IPS DF 6.9 (cell line): ENCODE results near the gene SIRT2.

Experiments
- DNase-seq: peaks from one replicate; pipeline ENCODE4 v3.0.0-alpha.2; 2013; ENCODE audit warnings: low read depth, low spot score
- H3K27ac ChIP-seq: one replicate; pipeline ENCODE4 v1.5.1; 2013; ENCODE audit warnings: low read length, control low read depth
- H3K27me3 ChIP-seq: 2 replicates; pipeline ENCODE4 v1.6.1; 2013; ENCODE audit warnings: mild to moderate bottlenecking, low read length; ENCODE audit not compliant: control insufficient read depth, insufficient read depth
- H3K36me3 ChIP-seq: 2 replicates; pipeline ENCODE4 v1.6.1; 2013; ENCODE audit warnings: low read length; ENCODE audit not compliant: control insufficient read depth, insufficient read depth
- H3K4me1 ChIP-seq: 2 replicates; pipeline ENCODE4 v1.6.1; 2013; ENCODE audit warnings: low read length; ENCODE audit not compliant: control insufficient read depth, insufficient read depth
- H3K4me3 ChIP-seq: 2 replicates; pipeline ENCODE4 v1.5.1; 2013; ENCODE audit warnings: mild to moderate bottlenecking, low read length
- H3K9me3 ChIP-seq: 2 replicates; pipeline ENCODE4 v1.6.1; 2013; ENCODE audit warnings: low read length, inconsistent platforms; ENCODE audit not compliant: control insufficient read depth, insufficient read depth
- WGBS: extraction: QIAGEN DNeasy Blood & Tissue Kit; methylation state at CpG from one replicate; pipeline ENCODE4 v1.1.7; 2013; ENCODE audit warnings: mixed read lengths, missing lambda C conversion rate; ENCODE audit not compliant: insufficient read length, insufficient coverage; 5-methylcytosine and 5-hydroxymethylcytosine counted together

Gene SIRT2

DNA sequence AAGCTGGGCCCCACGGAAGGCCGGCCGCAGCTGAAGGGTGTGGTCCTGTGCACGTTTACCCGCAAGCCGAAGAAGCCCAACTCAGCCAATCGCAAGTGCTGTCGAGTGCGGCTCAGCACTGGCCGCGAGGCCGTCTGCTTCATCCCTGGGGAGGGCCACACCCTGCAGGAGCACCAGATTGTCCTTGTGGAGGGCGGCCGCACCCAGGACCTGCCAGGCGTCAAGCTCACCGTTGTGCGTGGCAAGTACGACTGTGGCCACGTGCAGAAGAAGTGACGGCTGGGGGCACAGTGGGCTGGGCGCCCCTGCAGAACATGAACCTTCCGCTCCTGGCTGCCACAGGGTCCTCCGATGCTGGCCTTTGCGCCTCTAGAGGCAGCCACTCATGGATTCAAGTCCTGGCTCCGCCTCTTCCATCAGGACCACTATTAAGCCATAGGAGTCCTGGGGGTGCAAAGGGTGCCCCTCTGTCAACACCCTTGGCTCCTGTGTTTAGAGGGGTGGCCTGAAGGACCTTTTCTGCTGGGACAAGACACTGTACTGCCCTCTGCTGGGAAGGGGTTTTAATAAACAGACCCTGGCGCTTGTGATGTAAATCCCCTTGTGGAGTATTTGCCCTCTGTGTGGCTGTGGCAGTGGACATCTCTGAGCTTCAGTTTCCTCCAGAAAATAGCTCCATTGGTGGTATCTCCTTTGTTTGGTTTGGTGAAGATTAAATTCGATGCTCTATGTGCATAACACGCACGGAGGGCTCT lies 33.2 kb upstream of the SIRT2 start:
- Histone ChIP-seq H3K4me1 (no peaks in the 10 kb centered on the region; the same call in 1 of the 2 replicates), H3K4me3 (no peak overlapping the region), H3K27ac (no peak overlapping the region), H3K36me3 (peaks cover 12% of the 10 kb centered on the region), H3K27me3 (no peaks in the 10 kb centered on the region), H3K9me3 (no peaks in the 10 kb centered on the region; the same call in 1 of the 2 replicates)
- no peak for DNase-seq
- WGBS, result no CpG with 5 or more reads among the region's 29 CpGs

DNA sequence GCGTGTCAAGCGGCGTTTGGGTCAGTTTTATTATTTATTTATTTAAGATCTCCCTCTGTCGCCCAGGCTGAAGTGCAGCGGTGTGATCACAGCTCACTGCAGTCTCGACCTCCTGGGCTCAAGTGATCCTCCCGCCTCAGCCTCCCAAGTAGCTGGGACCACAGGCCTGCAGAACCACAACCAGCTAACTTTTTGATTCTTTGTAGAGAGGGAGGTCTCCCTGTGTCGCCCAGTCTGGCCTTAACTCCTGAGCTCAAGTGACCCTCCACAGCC lies 32.0 kb upstream of the SIRT2 start:
- no CpG with 5 or more reads among the region's 8 CpGs for WGBS
- H3K36me3 ChIP-seq, result peaks cover 12% of the 10 kb centered on the region
- DNase-seq, result no peak
- H3K9me3 ChIP-seq, result no peaks in the 10 kb centered on the region; the same call in 1 of the 2 replicates
- H3K4me3 ChIP-seq, result peak overlapping the region; percentile 75
- no peaks in the 10 kb centered on the region; the same call in 1 of the 2 replicates for H3K4me1 ChIP-seq
- H3K27ac ChIP-seq, result no peak overlapping the region
- no peaks in the 10 kb centered on the region for H3K27me3 ChIP-seq

DNA sequence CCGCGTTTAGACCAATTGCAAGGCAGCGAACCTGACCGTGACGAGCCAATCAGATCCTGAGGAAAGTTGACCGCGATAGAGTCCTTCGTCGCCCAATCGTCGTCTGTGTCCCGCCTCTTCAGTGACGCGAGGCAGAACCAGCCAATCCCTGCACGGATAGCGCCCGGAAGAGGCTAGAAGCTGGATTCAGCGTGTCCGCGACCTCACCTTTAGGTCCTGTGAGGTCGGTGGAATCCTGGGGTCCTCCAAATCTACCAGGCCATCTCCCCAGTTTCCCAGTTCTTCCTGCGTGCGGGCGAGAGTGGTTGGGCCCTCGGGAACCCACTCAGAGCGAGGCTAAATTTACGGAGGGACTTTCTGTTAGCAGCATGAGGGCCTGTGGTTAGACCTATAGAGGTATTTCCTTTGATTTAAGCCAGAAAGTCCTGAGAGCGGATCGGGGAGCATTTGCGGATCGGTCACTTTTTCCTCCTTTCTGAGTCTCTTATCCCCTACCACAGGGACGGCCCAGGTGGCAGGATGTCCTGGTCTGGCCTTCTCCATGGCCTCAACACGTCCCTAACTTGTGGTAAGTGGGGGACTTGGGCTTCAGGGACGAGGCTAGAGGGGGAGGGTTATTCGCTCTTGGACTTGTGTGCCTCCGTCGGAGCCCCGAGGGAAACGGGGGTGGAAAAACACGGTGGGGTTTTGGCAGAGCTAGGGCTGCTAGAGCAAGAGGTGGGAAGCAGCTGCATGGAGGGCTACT lies 31.5 kb upstream of the SIRT2 start, which contains the start of gene MRPS12:
Gene MRPS12, plus strand, starts transcription at position 169 of the 745 bp plus-strand sequence. Its CDS starts 351 bp downstream, at position 520.
- Histone ChIP-seq H3K27ac (no peak within 1 kb of the TSS), H3K9me3 (no peaks in the 10 kb centered on the region; the same call in 1 of the 2 replicates), H3K27me3 (no peaks in the 10 kb centered on the region), H3K4me1 (no peaks in the 10 kb centered on the region; the same call in 1 of the 2 replicates), H3K4me3 (peak within 1 kb of the TSS; percentile 75), H3K36me3 (peaks cover 15% of the 10 kb centered on the region)
- peak; percentile 100 for DNase-seq
- WGBS, result no CpG with 5 or more reads among the region's 40 CpGs

DNA sequence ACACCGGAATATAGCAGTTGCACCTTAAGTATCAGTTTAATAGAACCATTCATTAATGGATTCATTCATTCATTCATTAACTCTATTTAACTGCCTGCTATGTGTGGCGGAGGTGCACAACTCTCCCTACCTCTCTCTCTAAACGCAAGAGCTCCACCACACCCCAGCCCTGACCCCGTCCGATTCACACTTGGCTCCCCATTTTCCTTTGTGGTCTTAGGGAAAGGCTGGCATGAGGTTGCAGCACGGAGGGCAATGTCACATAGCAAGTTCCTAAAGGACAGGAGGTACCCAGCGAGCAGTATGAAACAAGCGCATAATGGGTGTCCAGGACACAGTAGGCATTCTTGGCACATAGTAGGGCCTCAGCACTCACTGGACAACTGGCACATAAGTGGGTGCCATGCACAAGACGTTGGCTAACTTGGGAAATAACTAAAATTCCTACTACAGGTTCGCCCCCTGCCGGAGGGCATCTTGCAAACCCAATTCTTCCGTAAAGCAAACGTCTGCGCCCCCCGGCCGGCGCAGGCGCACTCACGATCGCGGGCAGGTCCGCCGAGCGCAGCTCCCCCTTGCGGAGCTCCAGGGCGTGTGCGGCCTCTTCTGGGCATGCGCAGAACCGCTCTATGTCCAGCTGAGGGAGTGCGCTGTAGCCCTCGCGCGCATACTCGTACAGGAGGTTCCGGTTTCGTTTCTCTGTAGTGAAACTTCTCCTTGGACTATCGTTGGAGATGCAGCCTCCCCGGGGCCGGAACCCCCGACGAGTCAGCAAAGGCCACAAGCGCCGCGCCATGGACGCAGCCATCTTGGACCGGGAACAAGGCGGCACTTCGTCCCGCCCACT lies 30.7 kb upstream of the SIRT2 start, which contains the start of gene SARS2:
Gene SARS2, minus strand, starts transcription at position 835 of the 847 bp plus-strand sequence. Its CDS starts 27 bp downstream, at position 808.
- DNase-seq, result peak; percentile 87
- no CpG with 5 or more reads among the region's 49 CpGs for WGBS
- Histone ChIP-seq H3K4me1 (no peaks in the 10 kb centered on the region; the same call in 1 of the 2 replicates), H3K27me3 (no peaks in the 10 kb centered on the region), H3K4me3 (peak within 1 kb of the TSS; percentile 75), H3K27ac (no peak within 1 kb of the TSS), H3K36me3 (peaks cover 18% of the 10 kb centered on the region), H3K9me3 (no peaks in the 10 kb centered on the region; the same call in 1 of the 2 replicates)

DNA sequence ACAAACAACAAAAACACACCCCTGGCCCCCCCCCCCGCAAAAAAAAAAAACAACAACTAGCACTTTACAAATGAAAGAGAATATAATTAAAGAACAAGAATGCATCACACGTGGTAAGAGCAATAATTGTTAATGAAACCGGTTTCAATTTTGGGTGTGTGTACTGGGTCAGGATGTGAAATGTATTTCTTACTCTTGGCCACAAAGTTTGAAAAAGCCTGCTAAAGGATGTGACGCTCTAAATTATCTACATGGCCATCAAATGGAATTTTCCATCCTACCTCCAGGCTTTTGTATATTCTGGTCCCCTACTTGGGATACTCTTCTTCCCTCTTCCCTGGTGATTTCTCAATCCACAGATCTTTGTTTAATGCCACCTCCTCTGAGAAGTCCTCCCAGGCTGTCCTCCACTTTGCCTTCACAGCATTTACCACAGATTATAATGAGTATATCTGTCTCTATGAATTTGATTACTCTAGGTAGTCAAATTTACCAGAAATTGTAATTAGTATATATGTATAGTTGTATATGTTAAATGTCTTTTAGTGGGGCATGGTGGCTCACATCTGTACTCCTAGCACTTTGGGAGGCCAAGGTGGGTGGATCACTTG lies 29.1 kb upstream of the SIRT2 start:
- Histone ChIP-seq H3K4me3 (no peak overlapping the region), H3K27me3 (no peaks in the 10 kb centered on the region), H3K27ac (no peak overlapping the region), H3K9me3 (no peaks in the 10 kb centered on the region), H3K36me3 (peaks cover 21% of the 10 kb centered on the region), H3K4me1 (no peaks in the 10 kb centered on the region; the same call in 1 of the 2 replicates)
- WGBS, result no CpG with 5 or more reads among the region's 4 CpGs
- DNase-seq, result no peak

DNA sequence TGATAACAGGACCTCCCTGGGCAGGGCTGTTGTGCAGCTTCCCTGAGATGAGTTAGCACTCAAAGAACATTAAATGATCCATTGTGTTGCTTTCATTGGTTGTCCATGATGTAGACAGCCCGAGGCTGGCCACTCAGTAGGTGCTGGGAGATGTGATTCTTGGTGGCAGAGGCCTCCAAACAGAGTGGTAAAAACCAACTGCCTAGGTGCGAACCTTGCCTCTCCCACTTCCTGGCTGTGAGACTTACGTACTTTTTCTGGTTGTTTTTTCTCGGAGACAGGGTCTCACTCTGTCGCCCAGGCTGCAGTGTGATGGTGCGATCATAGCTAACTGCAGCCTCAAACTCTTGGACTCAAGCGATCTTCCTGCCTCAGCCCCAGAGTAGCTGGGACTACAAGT lies 25.0 kb upstream of the SIRT2 start:
- peaks cover 25% of the 10 kb centered on the region for H3K36me3 ChIP-seq
- H3K9me3 ChIP-seq, result no peaks in the 10 kb centered on the region
- DNase-seq, result no peak
- no peaks in the 10 kb centered on the region for H3K27me3 ChIP-seq
- WGBS, result no CpG with 5 or more reads among the region's 7 CpGs
- H3K27ac ChIP-seq, result no peak overlapping the region
- no peak overlapping the region for H3K4me3 ChIP-seq
- H3K4me1 ChIP-seq, result no peaks in the 10 kb centered on the region

DNA sequence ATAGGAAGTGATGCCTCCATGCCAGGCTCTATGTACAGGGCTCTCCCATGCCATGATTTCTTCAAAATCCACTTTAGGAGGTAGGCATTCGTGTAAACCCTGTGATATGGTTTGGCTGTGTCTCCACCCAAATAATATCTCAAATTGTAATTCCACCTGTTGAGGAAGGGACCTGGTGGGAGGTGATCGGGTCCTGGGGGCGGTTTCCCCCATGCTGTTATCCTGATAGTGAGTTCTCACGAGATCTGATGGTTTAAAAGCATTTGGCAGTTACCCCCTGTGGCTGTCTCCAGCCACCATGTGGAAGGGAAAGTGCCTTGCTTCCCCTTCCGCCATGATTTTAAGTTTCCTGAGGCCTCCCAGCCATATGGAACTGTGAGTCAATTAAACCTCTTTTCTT lies 23.1 kb upstream of the SIRT2 start:
- no peak overlapping the region for H3K27ac ChIP-seq
- H3K36me3 ChIP-seq, result peaks cover 25% of the 10 kb centered on the region
- WGBS, result no CpG with 5 or more reads among the region's 5 CpGs

DNA sequence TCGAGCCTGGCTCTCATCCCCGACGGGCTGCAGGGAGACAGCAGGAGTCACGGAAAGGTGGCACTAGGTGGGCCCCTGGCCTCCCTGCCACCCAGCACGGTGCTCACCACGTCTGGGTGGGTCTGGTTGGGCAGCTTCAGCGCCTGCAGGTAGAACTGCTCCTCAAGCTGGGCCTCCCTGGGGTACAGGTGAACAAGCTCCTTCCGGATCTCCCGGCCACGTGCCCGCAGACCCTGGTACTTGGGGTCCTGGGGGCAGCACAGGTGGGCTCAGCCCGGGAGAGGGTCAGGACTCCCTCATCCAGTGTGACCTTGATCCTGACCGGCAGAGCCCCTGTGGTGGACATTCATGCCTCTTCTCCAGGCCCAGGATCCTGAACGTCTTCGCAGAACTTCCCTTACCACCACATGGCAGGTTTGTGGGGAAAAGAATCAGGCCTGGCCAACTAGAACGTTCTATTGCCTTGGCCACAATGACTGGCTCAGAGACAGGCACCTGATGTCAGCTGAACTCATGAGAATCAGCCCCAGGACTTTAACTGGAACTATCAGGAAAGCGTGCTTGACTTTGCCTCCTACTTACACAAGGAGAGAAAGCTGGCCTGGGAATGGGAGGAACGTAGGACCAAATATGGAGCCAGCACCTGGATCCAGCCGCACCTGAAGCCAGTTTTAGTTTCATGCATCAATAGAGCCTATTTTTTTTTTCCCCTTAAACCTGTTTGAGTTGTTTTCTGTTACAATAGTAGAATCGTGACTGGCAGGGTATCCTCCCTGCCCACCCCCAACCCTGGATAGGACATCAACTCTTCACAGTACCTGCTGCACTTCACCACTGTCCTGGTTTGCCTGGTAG lies 22.2 kb upstream of the SIRT2 start:
- Histone ChIP-seq H3K27ac (no peak overlapping the region), H3K9me3 (no peaks in the 10 kb centered on the region), H3K4me3 (no peak overlapping the region; the same call in 1 of the 2 replicates), H3K36me3 (peaks cover 25% of the 10 kb centered on the region), H3K4me1 (no peaks in the 10 kb centered on the region; the same call in 1 of the 2 replicates), H3K27me3 (no peaks in the 10 kb centered on the region)
- WGBS, result no CpG with 5 or more reads among the region's 20 CpGs
- DNase-seq, result no peak

More for the DNA sequence above, 23.1 kb upstream of the SIRT2 start:
- H3K4me1 ChIP-seq, result no peaks in the 10 kb centered on the region; the same call in 1 of the 2 replicates
- H3K27me3 ChIP-seq, result no peaks in the 10 kb centered on the region
- H3K4me3 ChIP-seq, result no peak overlapping the region
- H3K9me3 ChIP-seq, result no peaks in the 10 kb centered on the region
- no peak for DNase-seq
